ENCODE measurements around the gene PSD4.

Gene PSD4

GRCh38 chr2:113155331-113155730 lies 18.4 kb upstream of the PSD4 start:
- no peak for TF ChIP-seq TAF1 (IDR thresholded peaks at IDR 0.05; ENCODE audit: borderline replicate concordance, insufficient read depth, low read length)
- no peak for TF ChIP-seq REST (IDR thresholded peaks at IDR 0.05; ENCODE audit: insufficient read depth in 1 of 2, low read depth in 2 of 2, low read length in 2 of 2)
- TF ChIP-seq SIN3A (IDR thresholded peaks at IDR 0.05; ENCODE audit: borderline replicate concordance, insufficient read depth, low read length), result no peak
- TF ChIP-seq POLR2AphosphoS5 (IDR thresholded peaks at IDR 0.05; ENCODE audit: low read depth, low read length), result no peak
- TF ChIP-seq FOXP2 (optimal IDR thresholded peaks at IDR 0.05; ENCODE audit: borderline replicate concordance, extremely low read depth, extremely low read length, insufficient read depth), result no peak

GRCh38 chr2:113156278-113157117 lies 17.3 kb upstream of the PSD4 start:
- TF ChIP-seq REST (IDR thresholded peaks at IDR 0.05; ENCODE audit: insufficient read depth in 1 of 2, low read depth in 2 of 2, low read length in 2 of 2) (no peak), SIN3A (IDR thresholded peaks at IDR 0.05; ENCODE audit: borderline replicate concordance, insufficient read depth, low read length) (no peak), TAF1 (IDR thresholded peaks at IDR 0.05; ENCODE audit: borderline replicate concordance, insufficient read depth, low read length) (no peak), POLR2AphosphoS5 (IDR thresholded peaks at IDR 0.05; ENCODE audit: low read depth, low read length) (no peak), FOXP2 (optimal IDR thresholded peaks at IDR 0.05; ENCODE audit: borderline replicate concordance, extremely low read depth, extremely low read length, insufficient read depth) (no peak)

GRCh38 chr2:113157118-113157896 lies 16.5 kb upstream of the PSD4 start:
- no peak for TF ChIP-seq REST (IDR thresholded peaks at IDR 0.05; ENCODE audit: insufficient read depth in 1 of 2, low read depth in 2 of 2, low read length in 2 of 2)
- TF ChIP-seq TAF1 (IDR thresholded peaks at IDR 0.05; ENCODE audit: borderline replicate concordance, insufficient read depth, low read length), result no peak
- no peak for TF ChIP-seq POLR2AphosphoS5 (IDR thresholded peaks at IDR 0.05; ENCODE audit: low read depth, low read length)
- TF ChIP-seq FOXP2 (optimal IDR thresholded peaks at IDR 0.05; ENCODE audit: borderline replicate concordance, extremely low read depth, extremely low read length, insufficient read depth), result no peak
- TF ChIP-seq SIN3A (IDR thresholded peaks at IDR 0.05; ENCODE audit: borderline replicate concordance, insufficient read depth, low read length), result no peak

- TF ChIP-seq POLR2AphosphoS5 (IDR thresholded peaks at IDR 0.05; ENCODE audit: low read depth, low read length), result no peak
- TF ChIP-seq SIN3A (IDR thresholded peaks at IDR 0.05; ENCODE audit: borderline replicate concordance, insufficient read depth, low read length), result no peak
- no peak for TF ChIP-seq TAF1 (IDR thresholded peaks at IDR 0.05; ENCODE audit: borderline replicate concordance, insufficient read depth, low read length)
- TF ChIP-seq FOXP2 (optimal IDR thresholded peaks at IDR 0.05; ENCODE audit: borderline replicate concordance, extremely low read depth, extremely low read length, insufficient read depth), result no peak
- no peak for TF ChIP-seq REST (IDR thresholded peaks at IDR 0.05; ENCODE audit: insufficient read depth in 1 of 2, low read depth in 2 of 2, low read length in 2 of 2)
Observed at GRCh38 chr2:113157897-113158753, 15.6 kb upstream of the PSD4 start.
